Activated CD4-positive, alpha-beta T cell treated with anti-CD3 and anti-CD28 coated beads, Interleukin-2, amount 50 U/mL, for 24 hours (primary cell): Measurements from ENCODE around the gene NOP16.

Experiments used
- DNase-seq, 2 donors: peaks; one replicate each; pipeline ENCODE4 v3.0.0-alpha.2; 2020; ENCODE audit warnings: low read depth in 1 of 2, low spot score in 1 of 2

Gene NOP16

DNA sequence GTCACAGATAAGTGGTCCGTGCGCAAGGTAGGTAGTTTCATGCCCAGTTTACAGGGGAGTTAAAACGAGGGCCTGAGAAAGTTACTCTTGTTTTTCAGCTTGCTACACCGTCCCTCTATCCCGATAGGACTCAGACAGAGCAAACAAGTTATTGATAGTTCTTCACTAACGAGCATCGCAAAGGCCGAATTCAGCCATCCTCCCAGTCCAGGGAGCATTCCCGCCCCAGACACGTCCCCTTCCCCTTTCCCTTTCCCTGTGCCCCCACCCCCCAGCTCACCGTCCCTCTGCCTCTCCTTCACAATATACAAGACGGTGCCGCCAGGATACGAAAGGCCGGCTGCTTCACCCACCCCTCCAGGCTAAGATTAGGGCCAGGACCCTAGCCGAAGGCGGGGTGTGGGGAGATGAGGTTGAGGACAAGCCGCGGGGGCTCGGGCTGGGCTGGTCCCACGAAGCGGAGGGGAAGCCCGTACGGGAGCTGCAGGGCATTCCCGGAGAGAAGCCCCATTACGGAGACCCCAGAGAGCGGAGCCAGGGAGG, 27.4 kb downstream of the NOP16 start:
- DNase-seq, result no peak

DNA sequence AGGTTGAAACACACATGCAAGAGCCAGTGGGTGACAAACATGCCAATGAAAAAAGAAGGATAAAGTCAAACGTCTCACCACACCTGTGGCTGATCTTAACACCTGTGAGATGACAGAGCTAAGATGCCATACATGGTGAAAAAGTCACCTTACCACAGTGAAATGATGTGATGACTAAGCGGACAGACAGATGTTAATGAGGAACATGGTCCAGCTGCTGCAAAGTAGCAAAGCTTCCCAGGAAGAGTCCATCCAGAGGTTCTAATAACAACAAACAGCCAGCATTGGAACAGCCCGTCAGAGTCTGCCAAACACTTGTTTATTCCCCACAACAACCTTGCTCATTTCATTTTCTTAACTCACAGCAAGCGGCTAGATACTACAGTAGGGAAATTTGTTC, 28.7 kb downstream of the NOP16 start:
- DNase-seq, result no peak

- DNase-seq, result no peak
Measured at GRCh38 chr5:176356179-176356566, 32.2 kb downstream of the NOP16 start.

GRCh38 chr5:176355400-176356178, 32.8 kb downstream of the NOP16 start:
- DNase-seq, result no peak

DNA sequence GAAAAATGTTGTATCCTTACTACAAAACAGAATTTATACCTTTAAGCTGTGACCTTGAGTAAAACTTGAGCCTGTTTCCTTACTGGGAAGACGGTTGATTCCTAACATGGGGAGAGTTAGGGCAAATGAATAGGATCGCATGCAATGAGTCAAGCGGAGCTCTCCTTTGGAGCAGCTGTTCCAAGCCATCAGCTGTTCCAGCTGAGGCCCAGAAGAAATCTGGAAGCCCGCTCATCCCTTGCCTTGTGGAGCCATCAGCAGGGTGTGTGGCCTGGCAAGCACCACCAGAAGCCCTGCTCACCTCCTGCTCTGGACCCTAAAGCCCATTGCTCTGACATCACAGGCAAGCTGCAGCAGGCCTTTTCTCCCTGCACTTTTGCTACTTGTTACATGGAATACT, 34.9 kb downstream of the NOP16 start:
- DNase-seq, result no peak

- no peak for DNase-seq
Measured at GRCh38 chr5:176352116-176352878, 36.1 kb downstream of the NOP16 start.

DNA sequence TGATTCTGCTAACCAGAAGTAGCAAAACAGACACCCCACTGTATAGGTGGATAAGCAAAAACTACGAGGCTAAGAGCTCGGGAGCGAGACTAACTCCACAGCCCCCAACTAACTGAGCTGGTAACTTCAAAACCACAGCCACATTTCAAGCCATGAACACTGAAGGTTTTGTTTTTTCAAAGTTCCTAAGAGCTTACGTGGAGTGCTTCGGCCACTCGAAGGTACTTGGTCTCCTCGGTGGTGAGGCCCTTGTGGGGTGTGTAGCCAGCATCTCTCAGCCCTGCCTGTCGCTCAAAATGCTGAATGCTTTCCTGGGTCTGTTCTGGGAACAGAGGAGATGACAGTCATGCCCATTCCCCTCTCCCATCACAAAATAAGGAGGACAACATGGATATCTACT, 38.0 kb downstream of the NOP16 start:
- no peak for DNase-seq

DNA sequence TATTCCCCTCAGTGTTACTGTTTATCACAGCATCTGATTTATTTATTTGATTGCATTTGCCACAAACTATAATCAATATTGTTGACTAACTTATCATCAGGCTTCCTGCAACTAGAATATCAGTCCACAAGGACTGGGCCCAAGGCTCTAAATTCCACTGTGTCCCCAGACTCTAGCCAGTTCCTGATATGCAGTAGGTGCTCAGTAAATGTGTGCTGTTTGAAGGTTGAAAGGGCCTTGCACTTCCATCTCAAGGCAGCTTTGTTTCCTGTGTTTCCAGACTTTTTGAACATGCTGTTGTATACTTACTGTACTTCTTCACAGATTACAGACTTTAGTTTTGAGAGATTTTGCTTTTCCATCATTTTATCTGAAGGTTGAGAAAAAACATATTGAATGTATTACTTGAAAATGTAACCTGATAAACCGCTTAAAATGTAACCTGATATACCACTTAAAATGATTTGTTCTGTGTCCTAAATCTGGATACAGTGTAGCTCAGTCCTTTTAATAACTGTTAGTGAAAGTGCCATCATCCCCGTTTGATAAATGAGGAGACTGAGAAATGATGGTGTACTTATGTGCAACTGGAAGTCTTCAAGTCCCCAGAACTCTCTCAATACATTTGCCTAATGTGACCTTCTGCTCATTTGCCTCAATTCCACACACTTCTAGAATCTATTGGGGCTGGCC, 45.5 kb downstream of the NOP16 start:
- DNase-seq, result no peak

DNA sequence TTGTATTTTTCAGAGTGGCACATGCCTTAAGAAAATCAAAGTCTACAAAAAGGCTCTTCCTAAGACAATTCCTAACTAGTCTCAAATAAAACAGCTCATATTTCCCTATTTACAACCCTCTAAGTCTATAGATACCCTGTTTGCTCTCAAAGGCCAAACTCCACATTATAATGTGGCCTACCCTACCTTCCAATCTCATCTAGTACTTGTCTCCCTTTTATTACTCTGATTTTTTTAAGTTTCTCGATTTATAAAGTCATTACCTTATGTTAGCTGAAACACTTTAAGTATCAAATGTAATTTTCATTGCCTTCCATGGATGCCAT, 46.3 kb downstream of the NOP16 start:
- DNase-seq, result no peak

GRCh38 chr5:176341325-176342157, 46.9 kb downstream of the NOP16 start:
- DNase-seq, result no peak

DNA sequence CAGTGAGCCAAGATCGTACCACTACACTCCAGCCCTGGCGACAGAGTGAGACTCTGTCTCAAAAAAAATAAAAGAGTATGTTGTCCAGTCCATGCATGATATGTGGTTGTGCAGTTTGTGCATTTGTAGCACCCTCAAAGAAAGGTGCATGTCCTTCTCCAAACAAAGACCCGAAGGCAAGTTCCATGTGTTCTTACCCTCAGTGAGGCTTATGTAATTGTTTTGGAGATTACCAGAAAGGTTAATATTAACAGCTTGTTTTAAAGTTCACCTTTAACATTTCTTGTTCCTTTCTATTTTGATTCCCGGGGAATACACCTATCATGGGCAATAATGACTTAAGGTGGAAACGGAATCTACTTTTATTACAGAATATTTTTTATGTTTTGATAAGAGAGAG, 49.1 kb downstream of the NOP16 start:
- no peak for DNase-seq

DNA sequence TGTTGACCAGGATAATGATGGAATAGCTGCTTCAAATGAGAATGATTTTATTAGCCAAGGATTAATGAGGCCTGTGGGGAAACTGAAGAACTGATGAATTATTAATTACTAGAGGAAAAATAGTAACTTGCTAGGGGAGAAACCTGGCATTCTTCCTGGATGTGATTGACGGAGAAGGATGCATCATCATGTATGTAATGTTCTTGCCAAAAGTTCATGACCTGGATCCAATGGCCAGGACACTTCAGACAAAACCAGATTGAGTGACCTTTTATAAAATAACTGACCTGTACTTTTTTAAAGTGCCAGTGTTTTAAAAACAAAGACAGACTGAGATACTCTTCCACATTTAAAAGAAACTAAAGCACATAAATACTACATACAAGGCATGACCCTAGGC, 50.5 kb downstream of the NOP16 start:
- no peak for DNase-seq

DNA sequence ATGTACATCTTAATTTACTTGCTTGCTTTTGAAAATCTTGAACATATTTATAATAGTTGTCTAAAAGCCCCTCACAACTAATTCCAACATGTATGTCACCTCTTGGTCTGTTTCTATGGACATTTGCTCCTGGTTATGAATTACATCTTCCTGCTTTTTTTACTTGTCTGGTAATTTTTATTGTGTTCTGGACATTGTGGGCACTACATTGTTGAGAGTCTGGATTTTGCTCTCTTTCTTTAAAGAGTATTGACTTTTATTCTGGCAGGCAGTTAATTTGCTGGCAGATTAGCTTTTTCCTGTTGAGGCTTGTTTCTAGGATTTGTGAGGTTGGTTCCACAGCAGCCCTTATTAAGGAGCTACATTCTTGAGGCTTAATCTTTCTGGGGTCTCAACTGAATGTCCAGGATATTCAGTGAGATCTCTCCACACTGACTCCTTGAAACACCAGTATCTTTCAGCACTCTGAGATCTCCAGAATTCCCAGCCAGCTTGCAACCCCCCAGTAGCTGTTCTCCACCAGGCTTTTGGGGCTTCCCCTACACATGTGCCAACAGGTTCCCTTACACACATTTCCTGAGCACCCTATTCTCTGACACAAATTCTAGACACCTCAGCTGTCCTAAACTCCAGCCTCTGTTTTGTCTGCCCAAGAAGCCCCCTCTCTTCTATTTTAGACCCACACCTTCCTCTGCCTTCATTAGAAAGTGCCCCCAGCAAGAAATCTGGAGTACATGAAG, 54.2 kb downstream of the NOP16 start:
- DNase-seq, result no peak
